ENCODE measurements around the gene RCAN2.

DNA sequence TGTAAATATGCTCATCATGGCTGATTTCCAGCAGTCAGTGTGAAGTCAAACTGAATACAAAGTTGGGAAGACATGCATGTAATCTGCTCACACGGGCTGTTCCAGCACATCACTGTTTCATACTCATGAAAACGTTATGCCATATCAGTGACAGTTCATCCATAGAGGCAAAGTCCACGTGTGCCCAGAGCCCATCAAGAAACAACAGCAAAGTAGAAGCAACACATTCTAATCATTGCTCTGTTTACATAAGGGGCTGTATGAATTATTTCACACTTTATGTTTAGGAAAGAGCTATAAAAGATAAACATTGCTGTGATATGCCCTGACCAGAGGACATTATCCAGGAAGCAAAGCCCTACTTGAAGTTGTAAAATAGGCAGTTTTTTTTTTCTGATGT is 163.5 kb downstream of the RCAN2 start:
- TF ChIP-seq CTCF (IDR thresholded peaks at IDR 0.05; ENCODE audit: insufficient read depth, low read length) (no peak), POLR2AphosphoS5 (IDR thresholded peaks at IDR 0.05; ENCODE audit: low read depth) (no peak), GABPA (IDR thresholded peaks at IDR 0.05; ENCODE audit: low read depth) (no peak), SPI1 (IDR thresholded peaks at IDR 0.05; ENCODE audit: borderline replicate concordance, low read depth) (no peak), REST (IDR thresholded peaks at IDR 0.05; ENCODE audit: insufficient replicate concordance, low read depth) (no peak)

All from HL-60 (cell line).